ENCODE measurements around the gene ATP1B2. TPM values are rescaled to one million over a fixed set of nuclear protein-coding genes. Genes with fewer than 3 reads are reported as not detected.

ATP1B2 gene
- total and polyA plus RNA-seq, 2 of the 8 experiments (the other 6 are each of a cell fraction or from before 2014, with no cell fraction given) = 9.1 to 21.0 TPM

DNA sequence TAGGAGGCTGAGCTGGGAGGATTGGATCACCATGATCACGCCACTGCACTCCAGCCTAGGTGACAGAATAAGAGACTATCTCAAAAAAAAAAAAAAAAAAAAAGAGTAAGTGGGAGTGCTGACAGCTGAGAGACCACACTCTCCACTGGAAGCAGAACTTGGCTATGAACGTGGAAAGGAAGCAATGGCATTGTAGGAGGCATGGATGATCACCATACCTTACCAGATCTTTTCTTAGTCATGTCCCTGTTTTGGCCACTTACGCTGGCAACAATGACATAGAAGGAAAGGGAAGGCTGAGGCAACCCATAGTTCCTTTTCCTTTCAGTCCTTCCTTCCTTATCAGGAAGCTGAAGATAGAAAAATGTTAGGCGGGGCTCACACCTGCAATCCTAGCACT, 3.7 kb upstream of the ATP1B2 start:
- Histone ChIP-seq H2BK5ac (ENCODE audit: low read depth, low read length) (no peak overlapping the region), H4K20me1 (replicated peaks in 1 of 2; ENCODE audit: control insufficient read depth in 1 of 2, insufficient read depth in 2 of 2, low read length in 2 of 2) (peaks cover 0 to 1% of the 10 kb centered on the region in 2 experiments), H3K23me2 (ENCODE audit: low read depth, low read length) (peaks cover 14% of the 10 kb centered on the region)

More for the DNA sequence above, 3.7 kb upstream of the ATP1B2 start:
- H3K4ac ChIP-seq (replicated peaks; ENCODE audit: insufficient read length, low read depth, low read length) = no peak overlapping the region
- H3K79me1 ChIP-seq (ENCODE audit: low read depth, low read length) = no peaks in the 10 kb centered on the region
- no peaks in the 10 kb centered on the region for H3K36me3 ChIP-seq (ENCODE audit: control insufficient read depth in 2 of 4, insufficient read depth in 4 of 4, low read length in 3 of 4)
- ChIA-PET POLR2A (ENCODE audit: partially characterized antibody) (interaction anchor here (58.0 to 79.4 kb wide), 2 partner anchors 7 to 20 kb away, joined by 2272 read pairs; partner anchors contain the start of genes ATP1B2, FXR2, SAT2 and SHBG), CTCF (ENCODE audit: partially characterized antibody) (interaction anchor here (0.5 to 18.2 kb wide), 7 partner anchors 14 to 473 kb away, joined by 3 to 211 read pairs (median 6); partner anchors contain the start of genes SAT2, SHBG, TP53 and WRAP53)
- H3K9me3 ChIP-seq (ENCODE audit: insufficient read depth in 2 of 2, low read depth in 1 of 2, low read length in 1 of 2) = no peaks in the 10 kb centered on the region
- 98% methylated on average over 4 of the region's 4 CpGs; no CpG with 5 or more reads in 1 of the 2 experiments for WGBS, 2 experiments (ENCODE audit: extremely low coverage in 1 of 2, insufficient coverage in 1 of 2, insufficient read length in 1 of 2, insufficient replicate concordance in 2 of 2, low coverage in 1 of 2, low lambda C conversion rate in 2 of 2, missing lambda C conversion rate in 1 of 2)
- H3K18ac ChIP-seq (ENCODE audit: extremely low read depth, low read length) = no peak overlapping the region
- H3K27ac ChIP-seq (ENCODE audit: low read depth, low read length) = no peak overlapping the region
- no peak overlapping the region for H2BK12ac ChIP-seq (ENCODE audit: low read depth, low read length)
- H3K79me2 ChIP-seq (ENCODE audit: control insufficient read depth in 1 of 2, insufficient read depth in 2 of 2, low read length in 2 of 2) = no peaks in the 10 kb centered on the region
- DNase-seq (ENCODE audit: low read depth in 1 of 2, low spot score in 2 of 2) (no peak), FAIRE-seq (no peak)
- H2AK5ac ChIP-seq (ENCODE audit: low read depth, low read length) = no peak overlapping the region
- no peak overlapping the region for H2BK20ac ChIP-seq (ENCODE audit: low read length)
- H3K27me3 ChIP-seq (replicated peaks in 1 of 4; ENCODE audit: control insufficient read depth in 3 of 4, extremely low read depth in 1 of 4, insufficient read depth in 3 of 4, low read length in 3 of 4) = peaks cover 0 to 4% (median 2%) of the 10 kb centered on the region in 4 experiments; a peak in 3 of 7 replicates
- no peak overlapping the region; the same call in 1 of the 2 replicates for H2AFZ ChIP-seq (ENCODE audit: low read length)
- H3K4me2 ChIP-seq (ENCODE audit: insufficient read depth in 1 of 2, low read depth in 2 of 2, low read length in 2 of 2) = no peak overlapping the region
- no peak overlapping the region for H3K23ac ChIP-seq (ENCODE audit: insufficient read length)
- no peak overlapping the region for H3K4me3 ChIP-seq (ENCODE audit: extremely low read depth in 1 of 4, insufficient read depth in 2 of 4, low read depth in 3 of 4, low read length in 4 of 4)
- no peak overlapping the region for H3K14ac ChIP-seq (ENCODE audit: insufficient read length)
- no peak overlapping the region for H3K9ac ChIP-seq (replicated peaks in 1 of 4; ENCODE audit: extremely low read depth in 1 of 4, low read depth in 3 of 4, low read length in 3 of 4)
- H2BK15ac ChIP-seq (ENCODE audit: low read length) = no peak overlapping the region
- no peak for TF ChIP-seq EZH2 (IDR thresholded peaks at IDR 0.05; ENCODE audit: low read depth, low read length, severe bottlenecking)
- TF ChIP-seq YY1 (IDR thresholded peaks at IDR 0.05; ENCODE audit: low read depth, low read length) = no peak
- no peak for TF ChIP-seq NANOG (IDR thresholded peaks at IDR 0.05; ENCODE audit: insufficient read depth, low read depth, low read length, poor library complexity, severe bottlenecking)
- no peak for TF ChIP-seq JUND (IDR thresholded peaks at IDR 0.05; ENCODE audit: low read length)
- no peak for TF ChIP-seq POLR2AphosphoS5 (IDR thresholded peaks at IDR 0.05; ENCODE audit: low read depth, low read length)
- no peak for TF ChIP-seq SIN3A (conservative IDR thresholded peaks at IDR 0.05 in 1 of 2, IDR thresholded peaks at IDR 0.05 in 1 of 2; ENCODE audit: low read depth in 1 of 2, low read length in 2 of 2)
- H4K8ac ChIP-seq (ENCODE audit: extremely low read depth, insufficient read depth, low read length) = no peak overlapping the region
- no peak overlapping the region for H4K91ac ChIP-seq (replicated peaks; ENCODE audit: insufficient read length, low read length)
- peaks cover 0 to 7% (median 5%) of the 10 kb centered on the region in 4 experiments; a peak in 5 of 7 replicates for H3K4me1 ChIP-seq (replicated peaks in 1 of 4; ENCODE audit: control insufficient read depth in 3 of 4, insufficient read depth in 4 of 4, low read length in 3 of 4)
- H3K56ac ChIP-seq (replicated peaks; ENCODE audit: insufficient read length, low read depth, low read length) = no peak overlapping the region
- no peak overlapping the region for H4K5ac ChIP-seq (ENCODE audit: insufficient read length, low read depth, low read length)
- H2BK120ac ChIP-seq (replicated peaks; ENCODE audit: low read depth, low read length) = no peak overlapping the region

Data from H1 (cell line).